ENCODE results near the gene TCF21. TPM values are rescaled to one million over a fixed set of nuclear protein-coding genes. Genes with fewer than 3 reads are reported as not detected.

Gene TCF21
- total RNA-seq, 1 donor from 2014 or later: 0.52 TPM

DNA sequence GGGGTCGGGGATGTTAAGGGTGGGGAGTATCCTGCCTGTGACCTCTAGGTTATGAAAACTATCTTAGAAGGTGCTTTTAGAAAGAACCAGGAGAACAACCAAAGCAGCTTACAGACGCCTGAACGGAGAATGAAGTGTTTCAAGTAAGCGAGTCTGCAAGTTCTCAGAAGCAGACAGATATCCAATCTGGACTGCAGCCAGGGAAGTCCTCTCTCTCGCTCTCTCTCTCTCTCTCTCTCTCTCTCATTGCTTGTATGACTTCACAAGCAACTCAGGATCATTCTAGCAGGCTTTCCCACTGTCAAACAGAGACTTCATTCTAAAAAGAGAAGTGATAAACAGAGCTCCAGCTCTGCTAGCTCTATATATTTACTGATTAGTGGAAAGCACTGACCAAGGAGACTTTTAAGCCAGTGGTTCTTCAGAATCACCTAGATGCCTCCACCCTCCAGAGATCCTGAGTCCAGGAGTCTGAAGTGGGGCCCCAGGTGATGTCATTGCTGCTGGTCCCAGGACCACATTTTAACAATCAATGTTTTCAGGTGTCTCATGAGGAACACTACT lies 6.0 kb downstream of the TCF21 start:
- Histone ChIP-seq H3K9ac (ENCODE audit: low read length) (no peak overlapping the region), H3K4me3 (ENCODE audit: insufficient read depth, low read depth, low read length) (no peak overlapping the region), H3K9me3 (ENCODE audit: insufficient read depth, low read depth, low read length) (no peaks in the 10 kb centered on the region), H3K4me2 (ENCODE audit: low read length) (no peak overlapping the region), H3K79me2 (ENCODE audit: insufficient read depth, low read length) (no peaks in the 10 kb centered on the region), H3K4me1 (ENCODE audit: insufficient read depth, low read length) (peaks cover 4% of the 10 kb centered on the region), H2AFZ (ENCODE audit: low read depth, low read length) (no peak overlapping the region), H3K27me3 (ENCODE audit: insufficient read depth, low read length) (peaks cover 92% of the 10 kb centered on the region), H3K27ac (ENCODE audit: low read depth, low read length) (no peak overlapping the region), H3K36me3 (ENCODE audit: insufficient read depth, low read length) (no peaks in the 10 kb centered on the region), H4K20me1 (ENCODE audit: insufficient read depth, low read length) (peaks cover 4% of the 10 kb centered on the region)
- no peak overlapping the region for H3K27ac Mint-ChIP-seq (ENCODE audit: unreplicated experiment)
- H3K36me3 Mint-ChIP-seq (ENCODE audit: low read depth, unreplicated experiment): peaks cover 7% of the 10 kb centered on the region
- DNase-seq (ENCODE audit: low read depth) (no peak), FAIRE-seq (no peak)
- peaks cover 18% of the 10 kb centered on the region for H3K4me1 Mint-ChIP-seq (ENCODE audit: low read depth, unreplicated experiment)
- no peak overlapping the region for H3K4me3 Mint-ChIP-seq (ENCODE audit: unreplicated experiment)
- H3K27me3 Mint-ChIP-seq (ENCODE audit: low read depth, unreplicated experiment): peaks cover 86% of the 10 kb centered on the region
- TF ChIP-seq CTCF (IDR thresholded peaks at IDR 0.05; ENCODE audit: insufficient read depth, low read depth, low read length) (no peak), EZH2 (IDR thresholded peaks at IDR 0.05; ENCODE audit: insufficient read depth, low read length) (no peak)
- H3K9me3 Mint-ChIP-seq (ENCODE audit: unreplicated experiment): no peaks in the 10 kb centered on the region

GRCh38 chr6:133895573-133896343 lies 6.8 kb downstream of the TCF21 start:
- H3K9me3 ChIP-seq (ENCODE audit: insufficient read depth, low read depth, low read length): no peaks in the 10 kb centered on the region
- peak overlapping the region; percentile 82 for H3K4me2 ChIP-seq (ENCODE audit: low read length)
- Mint-ChIP-seq H3K27me3 (ENCODE audit: low read depth, unreplicated experiment) (peaks cover 79% of the 10 kb centered on the region), H3K4me1 (ENCODE audit: low read depth, unreplicated experiment) (peaks cover 13% of the 10 kb centered on the region), H3K36me3 (ENCODE audit: low read depth, unreplicated experiment) (peaks cover 7% of the 10 kb centered on the region), H3K27ac (ENCODE audit: unreplicated experiment) (no peak overlapping the region), H3K9me3 (ENCODE audit: unreplicated experiment) (no peaks in the 10 kb centered on the region), H3K4me3 (ENCODE audit: unreplicated experiment) (peak overlapping the region; percentile 54)
- FAIRE-seq: no peak
- H3K4me1 ChIP-seq (ENCODE audit: insufficient read depth, low read length): peaks cover 4% of the 10 kb centered on the region
- H3K4me3 ChIP-seq (ENCODE audit: insufficient read depth, low read depth, low read length): peak overlapping the region; percentile 39
- H3K9ac ChIP-seq (ENCODE audit: low read length): no peak overlapping the region
- H3K27me3 ChIP-seq (ENCODE audit: insufficient read depth, low read length): peaks cover 88% of the 10 kb centered on the region
- no peak for TF ChIP-seq CTCF (IDR thresholded peaks at IDR 0.05; ENCODE audit: insufficient read depth, low read depth, low read length)
- peak; percentile 97 for TF ChIP-seq EZH2 (IDR thresholded peaks at IDR 0.05; ENCODE audit: insufficient read depth, low read length)
- H3K36me3 ChIP-seq (ENCODE audit: insufficient read depth, low read length): no peaks in the 10 kb centered on the region
- no peak for DNase-seq (ENCODE audit: low read depth)
- no peak overlapping the region for H3K27ac ChIP-seq (ENCODE audit: low read depth, low read length)
- H4K20me1 ChIP-seq (ENCODE audit: insufficient read depth, low read length): peaks cover 4% of the 10 kb centered on the region
- H3K79me2 ChIP-seq (ENCODE audit: insufficient read depth, low read length): no peaks in the 10 kb centered on the region
- H2AFZ ChIP-seq (ENCODE audit: low read depth, low read length): peak overlapping the region; percentile 54

DNA sequence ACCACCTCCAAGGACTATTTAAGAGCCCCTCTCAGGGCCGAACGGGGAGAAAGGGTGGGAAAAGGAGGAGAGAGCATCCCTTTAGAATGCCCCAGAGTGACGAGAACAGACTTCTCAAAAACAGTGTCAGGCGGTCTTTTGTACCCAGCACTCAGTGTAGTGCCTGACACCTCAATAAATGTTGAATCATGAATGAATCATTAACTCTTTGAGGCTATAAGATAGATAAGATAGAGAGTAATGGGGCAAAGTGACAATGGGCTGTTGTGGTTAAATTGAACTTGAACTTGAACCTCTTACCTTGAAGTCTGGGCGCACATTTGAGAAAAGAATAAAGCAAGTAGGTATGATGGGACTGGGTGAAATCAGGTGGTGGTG lies 7.4 kb downstream of the TCF21 start:
- FAIRE-seq: no peak

More for the DNA sequence above, 7.4 kb downstream of the TCF21 start:
- no peak for TF ChIP-seq EZH2 (IDR thresholded peaks at IDR 0.05; ENCODE audit: insufficient read depth, low read length)
- TF ChIP-seq CTCF (IDR thresholded peaks at IDR 0.05; ENCODE audit: insufficient read depth, low read depth, low read length): no peak
- DNase-seq (ENCODE audit: low read depth): no peak
- Histone ChIP-seq H3K79me2 (ENCODE audit: insufficient read depth, low read length) (no peaks in the 10 kb centered on the region), H3K9me3 (ENCODE audit: insufficient read depth, low read depth, low read length) (no peaks in the 10 kb centered on the region), H2AFZ (ENCODE audit: low read depth, low read length) (no peak overlapping the region), H3K27me3 (ENCODE audit: insufficient read depth, low read length) (peaks cover 85% of the 10 kb centered on the region), H3K4me3 (ENCODE audit: insufficient read depth, low read depth, low read length) (no peak overlapping the region), H3K9ac (ENCODE audit: low read length) (no peak overlapping the region), H3K4me1 (ENCODE audit: insufficient read depth, low read length) (no peaks in the 10 kb centered on the region), H4K20me1 (ENCODE audit: insufficient read depth, low read length) (peaks cover 4% of the 10 kb centered on the region), H3K36me3 (ENCODE audit: insufficient read depth, low read length) (no peaks in the 10 kb centered on the region), H3K27ac (ENCODE audit: low read depth, low read length) (no peak overlapping the region), H3K4me2 (ENCODE audit: low read length) (peak overlapping the region; percentile 82)
- Mint-ChIP-seq H3K4me1 (ENCODE audit: low read depth, unreplicated experiment) (peaks cover 11% of the 10 kb centered on the region), H3K27ac (ENCODE audit: unreplicated experiment) (no peak overlapping the region), H3K4me3 (ENCODE audit: unreplicated experiment) (peak overlapping the region; percentile 12), H3K9me3 (ENCODE audit: unreplicated experiment) (no peaks in the 10 kb centered on the region), H3K27me3 (ENCODE audit: low read depth, unreplicated experiment) (peaks cover 73% of the 10 kb centered on the region), H3K36me3 (ENCODE audit: low read depth, unreplicated experiment) (peaks cover 7% of the 10 kb centered on the region)
